Measurements from ENCODE around the gene TMEM132D. TPM values are rescaled to one million over a fixed set of nuclear protein-coding genes. Genes with fewer than 3 reads are reported as not detected.

TMEM132D gene
- total and polyA plus RNA-seq, 2 donors (not counting 3 experiments of a cell fraction or from before 2014, with no cell fraction given) = not detected

- no peaks in the 10 kb centered on the region for H3K79me2 ChIP-seq (ENCODE audit: control insufficient read depth, insufficient read depth, low read length)
- no peak overlapping the region for H3K4me3 ChIP-seq (replicated peaks in 1 of 3; ENCODE audit: insufficient read depth in 1 of 3, low read depth in 1 of 3, low read length in 3 of 3)
- dilution Hi-C loops (cut with MboI; ENCODE audit: extremely low pct_ligation_motif_present, low sequenced_read_pairs) (no loop called here), intact Hi-C loops (cut with micrococcal nuclease) (no loop called here)
- H3K27me3 ChIP-seq (ENCODE audit: control insufficient read depth in 2 of 2, insufficient read depth in 2 of 2, low read length in 2 of 2) = no peaks in the 10 kb centered on the region
- no peaks in the 10 kb centered on the region for H3K9me1 ChIP-seq (replicated peaks; ENCODE audit: control insufficient read depth, extremely low read depth, insufficient read depth, low read length)
- BruUV-seq (replicated peaks) = no TSS peak
- no peak for TF ChIP-seq CTCF (IDR thresholded peaks at IDR 0.05; ENCODE audit: extremely low read depth in 1 of 2, insufficient read depth in 1 of 2, low read depth in 1 of 2, low read length in 2 of 2)
- no peak for TF ChIP-seq FOS (IDR thresholded peaks at IDR 0.05; ENCODE audit: borderline replicate concordance, insufficient read depth, low read length)
- no peak for TF ChIP-seq EZH2 (IDR thresholded peaks at IDR 0.05; ENCODE audit: borderline replicate concordance, low read depth, low read length, severe bottlenecking)
- TF ChIP-seq POLR2AphosphoS5 (IDR thresholded peaks at IDR 0.05; ENCODE audit: insufficient read depth, low read depth, low read length) = no peak
- TF ChIP-seq GATA2 (IDR thresholded peaks at IDR 0.05; ENCODE audit: insufficient read depth, insufficient read length, low read depth, low read length) = no peak
- TF ChIP-seq MYC (IDR thresholded peaks at IDR 0.05; ENCODE audit: low read depth, low read length) = no peak
- no peak for TF ChIP-seq POLR2A (IDR thresholded peaks at IDR 0.05; ENCODE audit: low read depth, low read length)
- no peak for TF ChIP-seq JUN (IDR thresholded peaks at IDR 0.05; ENCODE audit: borderline replicate concordance, insufficient read depth, insufficient read length, low read depth)
- no peak for TF ChIP-seq MAX (IDR thresholded peaks at IDR 0.05; ENCODE audit: insufficient read depth, insufficient read length)
- DNase-seq (ENCODE audit: low read depth, low spot score) = no peak
- H3K9ac ChIP-seq (replicated peaks; ENCODE audit: extremely low read depth, insufficient read depth, low read length) = no peak overlapping the region
- no peak overlapping the region for H3K27ac ChIP-seq (ENCODE audit: insufficient read depth, low read depth, low read length)
- no peaks in the 10 kb centered on the region for H4K20me1 ChIP-seq (replicated peaks; ENCODE audit: control insufficient read depth, extremely low read depth, insufficient read depth, low read length)
- no peak overlapping the region for H3K4me2 ChIP-seq (ENCODE audit: insufficient read depth, low read length)
- peaks cover 6% of the 10 kb centered on the region for H3K9me3 ChIP-seq (replicated peaks; ENCODE audit: control insufficient read depth, insufficient read depth, low read length)
- ChIA-PET POLR2A (no interaction called here), CTCF (no interaction called here)
- no peak overlapping the region for H2AFZ ChIP-seq (ENCODE audit: low read depth, low read length)
- no peak for FAIRE-seq
- no peaks in the 10 kb centered on the region for H3K4me1 ChIP-seq (ENCODE audit: control insufficient read depth, extremely low read depth, insufficient read depth, low read length)
- no peaks in the 10 kb centered on the region for H3K36me3 ChIP-seq (ENCODE audit: control insufficient read depth in 2 of 2, extremely low read depth in 1 of 2, insufficient read depth in 2 of 2, low read length in 2 of 2)
Observed at GRCh38 chr12:129084875-129085826, 818.7 kb downstream of the TMEM132D start.
